GM18519 (cell line): Measurements from ENCODE around the gene FANCB.

Source experiments
- ATAC-seq: cut with Tn5 transposase; IDR thresholded peaks from one replicate; pipeline ENCODE4 v1.9.1; 2021; ENCODE audit warnings: mild to moderate bottlenecking, moderate library complexity; ENCODE audit not compliant: unreplicated experiment, low FRiP score

FANCB gene

DNA sequence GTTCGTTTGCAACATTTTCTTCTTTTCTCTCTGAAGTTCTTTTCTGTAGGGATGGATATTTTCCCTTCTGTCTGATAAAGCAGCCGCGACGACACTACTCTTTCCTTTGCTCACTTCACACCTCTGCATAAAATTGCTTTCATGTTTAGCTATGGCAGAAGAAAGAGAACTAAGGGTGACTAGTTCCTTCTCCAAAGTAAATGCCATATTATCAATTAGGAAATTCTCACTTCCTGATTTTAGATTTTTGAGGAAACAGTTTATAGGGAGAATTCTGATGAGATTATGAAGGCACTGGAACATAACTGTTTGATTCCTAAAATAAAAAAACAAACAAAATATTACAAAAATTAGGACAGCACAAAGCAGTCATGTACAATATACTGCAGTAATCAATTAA is 29.2 kb downstream of the FANCB start:
- no peak for ATAC-seq

DNA sequence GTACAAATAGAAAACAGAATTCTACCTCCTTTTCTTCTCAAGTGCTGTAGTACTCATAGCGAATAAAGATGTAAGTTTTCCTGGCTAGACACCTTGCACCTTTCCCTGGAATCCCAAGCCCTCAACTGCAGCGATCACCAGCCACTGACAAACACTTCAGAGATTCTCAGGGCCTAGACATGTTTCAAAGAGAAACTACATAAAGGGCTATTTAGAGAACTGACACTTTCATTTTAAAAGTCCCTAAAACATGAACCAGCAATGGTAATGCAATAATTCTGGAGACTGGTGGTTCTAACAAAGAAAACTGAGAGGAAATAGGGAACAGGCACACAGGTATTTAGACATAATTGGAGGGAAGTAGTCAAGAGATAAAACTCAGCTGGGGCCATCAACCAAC is 35.7 kb downstream of the FANCB start:
- no peak for ATAC-seq

DNA sequence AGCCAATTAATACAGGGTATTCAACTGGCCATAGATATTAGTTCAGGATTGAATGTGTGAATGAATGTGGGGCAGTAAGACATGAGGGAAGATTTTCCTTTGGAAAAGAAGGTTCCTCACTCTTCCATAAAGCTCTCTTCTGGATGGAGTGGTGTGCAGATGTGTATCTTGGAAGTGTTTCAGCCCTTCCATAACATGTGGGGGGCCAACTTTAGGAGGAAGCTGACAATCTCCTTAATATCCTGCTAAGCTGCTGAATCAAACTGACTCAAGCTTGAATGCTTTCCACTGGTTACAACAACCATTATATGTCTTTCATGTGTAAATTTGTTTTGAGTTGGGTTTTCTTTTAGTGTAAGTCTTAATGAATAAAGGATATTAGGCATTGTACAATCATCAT is 40.3 kb downstream of the FANCB start:
- ATAC-seq, result no peak

DNA sequence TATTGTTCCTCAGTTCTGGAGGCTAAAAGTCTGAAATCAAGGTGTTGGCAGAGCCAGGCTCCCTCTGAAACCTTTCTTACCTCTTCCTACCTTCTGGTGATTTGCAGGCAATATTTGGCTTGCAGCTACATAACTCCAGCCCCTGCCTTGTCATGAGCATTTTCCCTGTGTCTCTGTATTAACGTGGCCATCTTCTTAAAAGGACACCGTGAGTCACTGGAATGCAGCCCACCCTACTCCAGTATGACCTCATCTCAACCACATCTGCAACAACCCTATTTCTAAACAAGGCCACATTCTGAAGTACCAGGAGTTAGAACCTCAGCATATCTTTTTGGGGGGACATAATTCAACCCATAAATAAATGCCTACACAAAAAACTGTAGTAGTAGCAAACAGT is 40.7 kb downstream of the FANCB start:
- ATAC-seq, result no peak

DNA sequence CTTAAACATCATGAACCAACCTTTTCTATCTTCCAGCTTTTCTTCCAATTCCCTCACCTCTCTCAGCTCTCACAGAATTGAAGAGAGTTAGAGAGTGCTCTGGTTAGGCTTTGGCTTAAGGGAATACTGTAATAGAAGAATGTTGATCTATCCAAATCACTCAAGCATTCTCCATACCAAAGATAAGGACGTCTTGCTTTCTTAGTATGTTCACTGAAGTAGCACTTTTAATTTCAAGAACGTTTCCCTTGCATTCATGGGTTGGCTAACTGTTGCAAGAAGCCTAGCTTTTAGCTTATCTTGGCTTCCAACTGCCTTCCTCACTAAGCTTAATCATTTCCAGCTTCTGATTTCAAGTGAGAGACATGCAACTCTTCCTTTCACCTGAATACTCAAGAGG is 43.2 kb downstream of the FANCB start:
- ATAC-seq, result no peak

DNA sequence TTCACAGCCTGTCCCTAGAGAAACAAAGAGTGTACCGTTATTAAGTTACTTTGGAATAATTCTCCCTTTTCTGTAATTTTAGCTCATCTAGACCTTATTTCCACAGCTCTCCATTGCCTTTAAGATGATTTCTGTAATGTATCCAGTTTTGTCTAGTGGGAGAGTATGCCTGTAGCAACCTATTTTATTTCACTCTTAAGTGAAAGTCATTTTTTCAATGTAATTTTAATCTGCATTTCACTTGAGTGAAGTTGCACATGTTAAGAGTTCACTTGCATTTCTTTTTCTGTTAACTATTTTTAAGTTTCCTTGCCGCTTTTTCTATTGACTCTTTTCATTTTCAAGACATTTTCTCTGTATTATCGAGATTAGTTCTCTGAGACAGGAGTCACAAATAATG is 46.5 kb downstream of the FANCB start:
- no peak for ATAC-seq

DNA sequence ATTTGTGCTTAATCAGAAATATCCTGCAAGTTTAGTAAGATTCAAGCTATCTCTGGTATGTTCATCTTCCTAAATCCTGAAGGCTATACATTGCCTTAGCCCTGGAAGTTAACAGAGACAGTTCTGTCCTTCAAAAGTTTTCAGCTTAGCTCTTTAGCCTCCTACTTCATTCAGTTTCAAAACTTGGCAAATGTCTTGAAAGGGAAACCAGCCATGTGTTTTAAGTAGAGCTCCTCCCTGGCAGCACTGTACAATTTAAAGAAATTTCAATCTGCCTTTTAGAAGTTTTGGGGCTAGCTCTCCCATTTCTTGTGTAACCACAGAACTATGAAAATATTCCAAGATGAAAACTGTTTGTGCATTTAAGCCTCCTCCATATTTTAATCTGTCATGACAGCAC is 47.0 kb downstream of the FANCB start:
- ATAC-seq, result no peak

DNA sequence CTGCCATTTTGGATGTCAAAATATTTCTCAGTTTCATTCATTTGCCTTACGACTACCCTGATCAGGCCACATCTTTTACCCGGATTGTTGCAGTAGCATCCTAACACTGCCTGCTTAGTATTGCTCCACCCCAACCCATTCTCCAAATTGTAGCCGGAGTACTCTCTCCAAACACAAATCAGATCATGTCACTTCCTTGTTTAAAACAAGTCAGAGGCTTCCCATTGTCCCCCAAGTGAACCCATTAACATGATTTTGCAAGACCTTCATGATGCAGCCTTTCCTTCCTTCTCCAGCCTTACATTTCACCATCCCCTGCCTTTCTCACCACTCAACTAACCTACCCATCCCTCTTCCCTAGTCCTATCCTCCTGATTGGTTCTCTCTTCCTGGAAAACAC is 53.1 kb downstream of the FANCB start:
- no peak for ATAC-seq

DNA sequence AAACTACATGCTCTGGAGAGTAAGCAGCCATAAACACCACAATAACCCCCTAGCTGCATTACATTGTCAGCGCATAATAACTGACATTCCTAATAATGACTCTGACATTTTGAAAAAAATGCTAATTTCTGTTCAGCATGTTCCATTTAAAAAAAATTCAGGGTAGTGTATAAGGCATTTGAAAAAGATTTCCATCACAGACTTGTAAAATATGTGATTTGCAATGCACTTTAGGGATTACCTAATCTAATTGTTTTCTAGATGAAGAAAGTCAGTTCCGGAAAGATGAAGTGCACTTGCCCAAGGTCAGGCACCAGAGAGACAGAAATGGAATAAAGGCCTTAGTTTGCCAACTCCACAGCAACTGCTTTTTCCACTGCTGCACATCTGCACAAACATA is 55.3 kb downstream of the FANCB start:
- no peak for ATAC-seq

DNA sequence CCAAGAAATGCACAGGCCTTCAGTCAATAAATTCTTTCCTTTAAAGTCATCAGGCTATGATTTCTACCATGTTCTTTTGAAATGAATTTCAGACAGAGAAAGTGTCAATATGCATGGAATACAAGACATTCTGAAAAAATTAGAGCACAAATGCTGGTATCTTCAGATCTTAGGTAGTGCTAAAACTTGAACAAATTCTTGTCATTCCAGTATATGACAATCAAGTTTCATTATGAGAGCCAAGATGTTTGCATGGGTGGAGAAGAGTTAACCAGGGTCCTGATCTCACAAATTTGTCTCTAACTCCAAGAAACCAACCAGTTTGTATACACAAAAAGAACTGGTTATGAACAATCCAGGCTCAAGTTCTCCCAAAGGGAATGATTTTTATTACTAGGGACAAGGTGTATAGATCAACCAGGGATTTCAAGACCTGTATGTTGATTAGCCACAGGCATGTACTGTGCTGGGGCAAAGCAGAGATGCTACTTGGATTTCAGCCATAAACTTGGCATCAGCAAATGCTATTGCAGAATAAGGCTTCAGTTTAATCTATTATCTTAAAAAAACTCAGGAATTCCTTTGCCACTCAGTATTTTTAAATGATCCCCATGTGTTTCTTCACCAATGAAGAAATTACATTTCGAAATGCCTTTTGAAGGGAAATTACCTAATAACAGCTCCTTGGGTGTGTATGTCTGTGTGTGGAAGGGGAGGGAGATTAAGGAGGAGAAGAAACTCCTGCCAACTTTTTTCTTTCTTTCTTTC is 69.7 kb downstream of the FANCB start:
- no peak for ATAC-seq

DNA sequence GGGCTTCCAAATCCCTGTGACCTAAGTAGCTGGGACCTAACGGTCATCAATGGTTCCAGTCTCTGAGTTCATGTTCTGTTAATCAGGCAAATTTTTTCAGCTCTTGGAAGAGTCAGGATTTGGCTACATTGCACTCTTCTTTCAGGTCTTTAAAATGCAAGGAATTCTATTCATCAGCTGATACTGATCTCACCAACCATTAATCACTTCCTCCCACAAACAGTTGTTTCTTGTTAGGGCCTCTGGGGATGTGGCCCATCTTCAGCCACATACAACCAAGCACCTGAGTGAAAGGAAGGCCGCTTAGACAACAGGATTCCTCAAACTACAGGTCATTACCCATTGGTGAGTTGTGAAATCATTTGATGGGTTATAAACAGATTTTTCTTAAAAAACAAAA is 71.7 kb downstream of the FANCB start:
- ATAC-seq, result no peak

DNA sequence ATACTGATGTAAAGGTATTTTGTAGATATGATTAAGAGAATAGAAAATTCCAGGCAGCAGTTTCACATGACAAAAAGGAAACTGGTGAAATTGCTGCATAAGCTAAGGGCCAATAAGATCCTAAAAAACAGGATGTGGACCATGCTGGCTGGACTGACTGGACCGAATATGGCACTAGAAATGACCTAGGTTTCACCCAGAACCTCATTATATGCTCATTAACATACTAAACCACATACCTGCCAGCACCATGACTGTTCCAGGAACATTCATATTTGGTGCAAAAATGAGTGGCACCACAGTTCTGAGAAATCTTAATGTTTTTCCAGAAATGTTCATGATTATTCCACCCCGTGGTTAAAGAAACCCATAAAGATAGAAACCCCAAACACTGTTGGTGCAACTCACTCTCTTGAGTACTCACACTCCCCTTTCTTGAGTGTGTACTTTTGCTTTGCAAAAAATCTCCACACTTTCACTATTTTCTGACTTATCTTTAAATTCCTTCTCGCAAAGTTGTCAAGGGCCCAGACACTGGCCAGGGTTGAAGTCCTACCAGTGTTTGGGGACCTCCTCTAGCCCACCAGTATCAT is 74.0 kb downstream of the FANCB start:
- ATAC-seq, result no peak
